ENCODE results near the gene NGFR. TPM values are rescaled to one million over a fixed set of nuclear protein-coding genes. Genes with fewer than 3 reads are reported as not detected.
A peak's percentile ranks its signal among the peaks of the same experiment; 100 is the strongest.

Gene NGFR
- polyA plus RNA-seq, 1 of the 3 experiments (the other 2 are of a cell fraction), result 0.76 TPM

- peaks cover 0 to 5% of the 10 kb centered on the region in 2 experiments; a peak in 1 of 4 replicates for H3K4me1 ChIP-seq (ENCODE audit: control insufficient read depth in 1 of 2, insufficient read depth in 2 of 2, low read depth in 1 of 2, low read length in 1 of 2)
- WGBS (ENCODE audit: low lambda C conversion rate), result 7% methylated on average over 9 of the region's 9 CpGs
- H3K4me2 ChIP-seq, result no peak overlapping the region
- no peak overlapping the region for H3K27ac ChIP-seq (ENCODE audit: low read depth in 2 of 2, low read length in 1 of 2)
- POLR2A ChIA-PET, result interaction anchor here (0.9 to 1.0 kb wide), 3 partner anchors 42 to 158 kb away, joined by 3 read pairs; no protein-coding TSS in a partner anchor
- H3K79me2 ChIP-seq (ENCODE audit: insufficient read depth), result no peaks in the 10 kb centered on the region
- CTCF ChIA-PET, result interaction anchor here (0.7 to 48.9 kb wide), 53 partner anchors 9 to 530 kb away, joined by 3 to 2107 read pairs (median 7); partner anchors contain the start of genes NGFR, NXPH3, PHB1 and SLC35B1
- peak; percentile 81 for TF ChIP-seq CTCF (IDR thresholded peaks at IDR 0.05)
- no peak for TF ChIP-seq MEF2A (IDR thresholded peaks at IDR 0.05; ENCODE audit: borderline replicate concordance, low read depth)
- no peak for TF ChIP-seq RFX5 (IDR thresholded peaks at IDR 0.05; ENCODE audit: low read length)
- TF ChIP-seq RAD21 (IDR thresholded peaks at IDR 0.05; ENCODE audit: low read length), result peak; percentile 77
- TF ChIP-seq POLR2AphosphoS5 (IDR thresholded peaks at IDR 0.05; ENCODE audit: low read depth, low read length), result no peak
- no peak for TF ChIP-seq MAX (IDR thresholded peaks at IDR 0.05; ENCODE audit: low read depth)
- TF ChIP-seq SMC3 (IDR thresholded peaks at IDR 0.05; ENCODE audit: low read depth, low read length), result peak; percentile 58
- H3K27me3 ChIP-seq (ENCODE audit: insufficient read depth), result peaks cover 28% of the 10 kb centered on the region
- no peaks in the 10 kb centered on the region for H3K9me3 ChIP-seq
- peak; percentile 81 for DNase-seq
- H3F3A ChIP-seq (replicated peaks; ENCODE audit: insufficient read depth), result no peaks in the 10 kb centered on the region
- peak overlapping the region in 1 of 2 experiments; percentile 16; a peak in 1 of 4 replicates for H3K4me3 ChIP-seq (ENCODE audit: low read depth in 2 of 2, low read length in 1 of 2)
- no peaks in the 10 kb centered on the region for H3K9me2 ChIP-seq
- H4K20me1 ChIP-seq (ENCODE audit: insufficient read depth), result no peaks in the 10 kb centered on the region
- H3K36me3 ChIP-seq (replicated peaks in 1 of 2; ENCODE audit: control insufficient read depth in 1 of 2, insufficient read depth in 2 of 2, low read length in 1 of 2), result no peaks in the 10 kb centered on the region
- H3K9ac ChIP-seq, result no peak overlapping the region
- no peak overlapping the region for H2AFZ ChIP-seq (ENCODE audit: low read depth)
Observed at GRCh38 chr17:49557312-49558024, 62.4 kb downstream of the NGFR start.

Small RNA genes lying within 50 kb of the gene (small RNA-seq; reads per million reads assigned to genes)
- 0 reads per million in 7 experiments for gene MIR6165

Other genes with a start within 250 kb of the NGFR start
- gene ZNF652, start 133.0 kb upstream of the NGFR start, polyA plus RNA-seq (2012; rRNA removed), result 5.1 and 6.5 TPM in 2 replicates
- 379 and 477 TPM in 2 replicates for gene PHB1, start 80.4 kb upstream of the NGFR start, polyA plus RNA-seq (2012; rRNA removed)
- gene NXPH3, start 80.6 kb downstream of the NGFR start, polyA plus RNA-seq (2012; rRNA removed), result 0.30 and 0.31 TPM in 2 replicates
- gene SPOP, start 182.8 kb downstream of the NGFR start, polyA plus RNA-seq (2012; rRNA removed), result 43.5 and 54.0 TPM in 2 replicates
- gene SLC35B1, start 212.7 kb downstream of the NGFR start, polyA plus RNA-seq (2012; rRNA removed), result 89.8 and 109 TPM in 2 replicates